Activated naive CD8-positive, alpha-beta T cell treated with anti-CD3 and anti-CD28 coated beads, Interleukin-2, amount 10 ng/mL, durations not matched to agents 7 days and 5 days (primary cell): ENCODE results near the gene ACOT8. TPM values are rescaled to one million over a fixed set of nuclear protein-coding genes. Genes with fewer than 3 reads are reported as not detected.

Experiments used
- ATAC-seq: fragments of 150-1000 bp; cut with Tn5 transposase; one replicate; pipeline ENCODE4 v1.10.0; 2021; ENCODE audit warnings: low read depth, moderate library complexity
- POLR2A ChIA-PET: fragments of 350-600 bp; sonication (Branson Sonifier 250); formaldehyde crosslinking; loops from one replicate; lab custom pipeline; 2021; ENCODE audit warnings: antibody characterized with exemption; lab: Charles Lee
- DNase-seq: peaks from one replicate; pipeline ENCODE4 v3.0.0; 2021
- H3K27ac Mint-ChIP-seq: one replicate; pipeline ENCODE4 v1.8.0; 2022; ENCODE audit warnings: mild to moderate bottlenecking, mixed read lengths
- H3K27me3 Mint-ChIP-seq: one replicate; pipeline ENCODE4 v1.8.0; 2022; ENCODE audit warnings: mild to moderate bottlenecking, moderate library complexity, mixed read lengths
- H3K36me3 Mint-ChIP-seq: one replicate; pipeline ENCODE4 v1.8.0; 2021; ENCODE audit warnings: mild to moderate bottlenecking, mixed read lengths
- H3K4me1 Mint-ChIP-seq: one replicate; pipeline ENCODE4 v1.8.0; 2021; ENCODE audit warnings: mixed read lengths
- H3K4me3 Mint-ChIP-seq: one replicate; pipeline ENCODE4 v1.8.0; 2022; ENCODE audit warnings: mild to moderate bottlenecking, moderate library complexity, mixed read lengths
- H3K9me3 Mint-ChIP-seq: one replicate; pipeline ENCODE4 v1.8.0; 2021; ENCODE audit warnings: mixed read lengths
- total RNA-seq, 2 experiments: library from RNA; stranded (reverse); gene quantifications; one replicate each; pipeline ENCODE4 v1.2.3, GENCODE V29; 2021

The ACOT8 gene
- total RNA-seq, 2 experiments from 2014 or later, result 35.4 to 38.6 TPM

GRCh38 chr20:45893831-45894230, 36.6 kb upstream of the ACOT8 start:
- H3K27me3 Mint-ChIP-seq, result no peaks in the 10 kb centered on the region
- H3K4me1 Mint-ChIP-seq, result peaks cover 25% of the 10 kb centered on the region
- H3K27ac Mint-ChIP-seq, result peak overlapping the region; percentile 9
- POLR2A ChIA-PET, result interaction anchor here (0.7 to 5.5 kb wide), 2 partner anchors 12 to 41 kb away, joined by 3 to 43 read pairs; partner anchors contain the start of gene PCIF1
- peaks cover 1% of the 10 kb centered on the region for H3K36me3 Mint-ChIP-seq
- DNase-seq (no peak), ATAC-seq (no peak)
- H3K4me3 Mint-ChIP-seq, result no peak overlapping the region
- no peaks in the 10 kb centered on the region for H3K9me3 Mint-ChIP-seq

DNA sequence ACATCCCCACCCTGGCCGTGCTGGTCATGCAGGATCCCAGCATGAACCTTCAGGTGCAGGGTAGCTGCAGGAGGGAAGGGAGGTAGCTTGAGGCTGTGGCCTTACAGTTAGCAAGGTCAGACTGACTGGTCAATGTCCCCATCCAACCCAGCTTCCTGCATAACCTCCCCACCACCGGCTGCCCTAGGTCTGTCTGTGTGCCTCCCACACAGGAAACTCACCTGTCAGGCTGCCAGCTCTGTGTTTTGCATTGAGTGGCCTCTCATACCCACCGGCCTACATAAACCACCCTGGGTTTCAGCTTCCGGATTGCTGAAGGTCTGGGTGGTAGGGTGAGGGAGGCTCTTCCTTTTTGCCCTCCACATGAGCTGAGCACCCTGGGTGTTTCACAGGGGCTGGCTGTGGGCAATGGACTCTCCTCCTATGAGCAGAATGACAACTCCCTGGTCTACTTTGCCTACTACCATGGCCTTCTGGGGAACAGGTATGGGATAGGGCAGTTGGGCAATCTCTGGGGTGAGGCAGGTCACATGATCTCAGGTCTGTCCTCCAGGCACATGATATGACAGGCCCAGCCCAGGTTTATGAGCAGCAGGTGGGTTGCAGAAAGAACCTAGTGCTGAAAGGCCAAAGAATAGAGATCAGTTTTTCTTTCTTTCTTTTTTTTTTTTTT, 35.8 kb upstream of the ACOT8 start:
- H3K4me3 Mint-ChIP-seq, result peak overlapping the region; percentile 92
- no peaks in the 10 kb centered on the region for H3K9me3 Mint-ChIP-seq
- no peak for DNase-seq
- no peak for ATAC-seq
- H3K4me1 Mint-ChIP-seq, result peaks cover 26% of the 10 kb centered on the region
- POLR2A ChIA-PET, result interaction anchor here (0.6 to 5.5 kb wide), 7 partner anchors 9 to 922 kb away, joined by 3 to 43 read pairs (median 4); partner anchors contain the start of genes PCIF1 and ZSWIM1
- no peaks in the 10 kb centered on the region for H3K27me3 Mint-ChIP-seq
- peaks cover 1% of the 10 kb centered on the region for H3K36me3 Mint-ChIP-seq
- H3K27ac Mint-ChIP-seq, result peak overlapping the region; percentile 56

DNA sequence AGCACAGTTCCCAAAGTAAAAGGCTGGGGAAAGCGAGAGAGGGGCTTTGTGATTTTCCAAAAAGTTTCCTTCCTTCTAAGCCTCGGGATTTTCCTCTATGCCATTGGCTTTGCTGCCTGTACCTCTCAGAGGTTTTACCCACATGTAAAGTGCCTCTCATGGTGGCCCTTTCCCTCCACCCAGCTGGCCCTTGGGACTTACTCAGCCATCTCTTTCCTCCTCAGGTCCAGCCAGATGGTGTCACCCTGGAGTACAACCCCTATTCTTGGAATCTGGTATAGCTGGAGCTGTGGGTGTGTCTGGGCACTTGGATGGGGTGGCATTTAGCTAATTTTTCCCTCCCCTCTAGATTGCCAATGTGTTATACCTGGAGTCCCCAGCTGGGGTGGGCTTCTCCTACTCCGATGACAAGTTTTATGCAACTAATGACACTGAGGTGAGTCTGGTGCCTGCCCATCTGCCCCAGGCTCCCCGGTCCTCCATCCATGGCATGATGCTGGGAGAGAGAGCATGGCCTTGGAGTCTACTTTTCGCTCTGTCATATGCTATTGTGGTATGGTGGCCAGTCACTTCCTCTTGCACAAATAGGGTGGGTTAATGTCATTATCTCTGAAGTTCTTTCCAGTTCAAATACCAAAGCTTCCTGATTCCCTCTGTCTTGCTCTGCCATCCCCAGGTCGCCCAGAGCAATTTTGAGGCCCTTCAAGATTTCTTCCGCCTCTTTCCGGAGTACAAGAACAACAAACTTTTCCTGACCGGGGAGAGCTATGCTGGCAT, 35.0 kb upstream of the ACOT8 start:
- H3K36me3 Mint-ChIP-seq, result peaks cover 1% of the 10 kb centered on the region
- peak overlapping the region; percentile 74 for H3K27ac Mint-ChIP-seq
- H3K4me3 Mint-ChIP-seq, result peak overlapping the region; percentile 92
- ATAC-seq (no peak), DNase-seq (no peak)
- H3K4me1 Mint-ChIP-seq, result peaks cover 26% of the 10 kb centered on the region
- POLR2A ChIA-PET, result interaction anchor here (1.1 to 5.5 kb wide), 6 partner anchors 10 to 43 kb away, joined by 4 to 43 read pairs (median 8); partner anchors contain the start of genes PCIF1 and ZSWIM1
- H3K9me3 Mint-ChIP-seq, result no peaks in the 10 kb centered on the region
- no peaks in the 10 kb centered on the region for H3K27me3 Mint-ChIP-seq

- no peaks in the 10 kb centered on the region for H3K9me3 Mint-ChIP-seq
- peak; percentile 73 for ATAC-seq
- H3K4me3 Mint-ChIP-seq, result peak within 1 kb of the TSS; percentile 92
These were observed 34.1 kb upstream of the ACOT8 start, which contains the start of the genes CTSA and NEURL2 for GRCh38 chr20:45890985-45891983. CTSA (plus strand) TSS chr20:45891335; CDS start chr20:45891569, 234 bp downstream. NEURL2 (minus strand) TSS chr20:45891208; CDS start chr20:45890991, 217 bp downstream.

GRCh38 chr20:45890077-45890984, 33.1 kb upstream of the ACOT8 start:
- POLR2A ChIA-PET, result interaction anchor here (0.8 to 5.5 kb wide), 12 partner anchors 9 to 83 kb away, joined by 3 to 43 read pairs (median 6); partner anchors contain the start of genes ACOT8, PCIF1, ZSWIM1 and ZSWIM3
- H3K4me1 Mint-ChIP-seq, result peaks cover 32% of the 10 kb centered on the region
- ATAC-seq (peak; percentile 33), DNase-seq (peak; percentile 59)
- peak overlapping the region; percentile 86 for H3K27ac Mint-ChIP-seq
- no peaks in the 10 kb centered on the region for H3K27me3 Mint-ChIP-seq
- peaks cover 1% of the 10 kb centered on the region for H3K36me3 Mint-ChIP-seq
- no peaks in the 10 kb centered on the region for H3K9me3 Mint-ChIP-seq
- H3K4me3 Mint-ChIP-seq, result peak overlapping the region; percentile 92

More at GRCh38 chr20:45890985-45891983, 34.1 kb upstream of the ACOT8 start, which contains the start of the genes CTSA and NEURL2:
- H3K27me3 Mint-ChIP-seq, result no peaks in the 10 kb centered on the region
- H3K27ac Mint-ChIP-seq, result peak within 1 kb of the TSS; percentile 86
- peaks cover 27% of the 10 kb centered on the region for H3K4me1 Mint-ChIP-seq
- peaks cover 1% of the 10 kb centered on the region for H3K36me3 Mint-ChIP-seq
- POLR2A ChIA-PET, result interaction anchor here (0.8 to 5.5 kb wide), 11 partner anchors 10 to 79 kb away, joined by 3 to 43 read pairs (median 5); partner anchors contain the start of genes ACOT8, PCIF1, ZSWIM1 and ZSWIM3
- DNase-seq, result peak; percentile 88

GRCh38 chr20:45888681-45889080, 31.5 kb upstream of the ACOT8 start:
- Mint-ChIP-seq H3K27me3 (no peaks in the 10 kb centered on the region), H3K36me3 (peaks cover 4% of the 10 kb centered on the region), H3K27ac (no peak overlapping the region), H3K4me3 (no peak overlapping the region), H3K4me1 (peaks cover 43% of the 10 kb centered on the region), H3K9me3 (no peaks in the 10 kb centered on the region)
- POLR2A ChIA-PET, result no interaction called here
- DNase-seq (no peak), ATAC-seq (no peak)

- Mint-ChIP-seq H3K4me1 (peaks cover 42% of the 10 kb centered on the region), H3K9me3 (no peaks in the 10 kb centered on the region), H3K4me3 (no peak within 1 kb of the TSS), H3K27ac (no peak within 1 kb of the TSS), H3K36me3 (peaks cover 14% of the 10 kb centered on the region), H3K27me3 (no peaks in the 10 kb centered on the region)
- no peak for DNase-seq
- POLR2A ChIA-PET, result interaction anchor here (0.7 to 1.1 kb wide), 2 partner anchors 14 to 29 kb away, joined by 3 read pairs; no protein-coding TSS in a partner anchor
- ATAC-seq, result no peak
These were observed 30.1 kb upstream of the ACOT8 start, which contains the start of gene SPATA25 for GRCh38 chr20:45887346-45887715. SPATA25 (minus strand) TSS chr20:45887622; CDS start chr20:45887590, 32 bp downstream.

GRCh38 chr20:45886590-45887345, 29.6 kb upstream of the ACOT8 start:
- DNase-seq (no peak), ATAC-seq (no peak)
- no peaks in the 10 kb centered on the region for H3K27me3 Mint-ChIP-seq
- H3K4me3 Mint-ChIP-seq, result no peak overlapping the region
- POLR2A ChIA-PET, result interaction anchor here (0.7 to 3.8 kb wide), 3 partner anchors 14 to 29 kb away, joined by 3 to 15 read pairs (median 3); partner anchors contain the start of genes ACOT8 and ZSWIM3
- no peak overlapping the region for H3K27ac Mint-ChIP-seq
- H3K36me3 Mint-ChIP-seq, result peaks cover 17% of the 10 kb centered on the region
- H3K9me3 Mint-ChIP-seq, result no peaks in the 10 kb centered on the region
- H3K4me1 Mint-ChIP-seq, result peaks cover 42% of the 10 kb centered on the region

DNA sequence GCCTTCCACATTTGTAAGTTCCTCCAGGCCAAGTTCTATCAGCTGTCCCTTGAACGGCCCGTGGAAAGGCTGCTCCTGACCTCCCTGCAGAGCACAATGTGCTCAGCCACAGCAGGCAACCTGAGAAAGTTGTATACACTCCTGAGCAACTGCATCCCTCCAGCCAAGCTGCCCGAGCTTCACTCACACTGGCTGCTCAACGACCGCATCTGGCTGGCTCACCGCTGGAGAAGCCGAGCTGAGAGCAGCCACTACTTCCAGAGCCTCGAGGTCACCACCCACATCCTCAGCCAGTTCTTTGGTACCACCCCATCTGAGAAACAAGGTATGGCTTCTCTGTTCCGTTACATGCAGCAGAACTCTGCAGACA, 25.9 kb upstream of the ACOT8 start:
- POLR2A ChIA-PET, result interaction anchor here (2.6 to 3.8 kb wide), 2 partner anchors 8 to 26 kb away, joined by 15 to 25 read pairs; partner anchors contain the start of genes ACOT8, CTSA, NEURL2 and ZSWIM3
- ATAC-seq, result no peak
- peaks cover 41% of the 10 kb centered on the region for H3K4me1 Mint-ChIP-seq
- no peak for DNase-seq
- H3K27me3 Mint-ChIP-seq, result no peaks in the 10 kb centered on the region
- no peak overlapping the region for H3K4me3 Mint-ChIP-seq
- H3K36me3 Mint-ChIP-seq, result peaks cover 21% of the 10 kb centered on the region
- no peaks in the 10 kb centered on the region for H3K9me3 Mint-ChIP-seq
- H3K27ac Mint-ChIP-seq, result peak overlapping the region; percentile 47

DNA sequence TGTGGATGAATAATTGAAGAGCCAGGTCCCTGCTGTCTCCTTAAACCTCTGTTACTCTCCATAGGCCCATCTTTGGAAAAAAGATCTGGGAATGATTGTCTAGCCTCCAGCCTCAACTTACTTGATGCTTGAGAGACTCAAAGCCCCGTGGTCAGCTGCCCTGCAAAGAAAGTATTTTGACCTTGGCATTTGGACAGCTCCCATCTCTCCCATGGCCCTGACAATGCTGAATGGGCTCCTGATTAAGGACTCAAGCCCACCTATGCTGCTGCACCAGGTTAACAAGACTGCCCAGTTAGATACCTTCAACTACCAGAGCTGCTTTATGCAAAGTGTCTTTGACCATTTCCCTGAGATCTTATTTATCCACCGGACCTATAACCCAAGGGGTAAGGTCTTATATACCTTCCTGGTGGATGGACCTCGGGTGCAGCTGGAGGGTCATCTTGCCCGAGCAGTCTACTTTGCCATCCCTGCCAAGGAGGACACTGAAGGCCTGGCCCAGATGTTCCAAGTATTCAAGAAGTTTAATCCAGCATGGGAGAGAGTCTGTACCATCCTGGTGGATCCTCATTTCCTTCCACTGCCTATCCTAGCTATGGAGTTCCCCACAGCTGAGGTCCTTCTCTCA, 25.4 kb upstream of the ACOT8 start:
- peaks cover 21% of the 10 kb centered on the region for H3K36me3 Mint-ChIP-seq
- DNase-seq, result no peak
- peak overlapping the region; percentile 11 for H3K27ac Mint-ChIP-seq
- H3K9me3 Mint-ChIP-seq, result no peaks in the 10 kb centered on the region
- H3K27me3 Mint-ChIP-seq, result no peaks in the 10 kb centered on the region
- ATAC-seq, result no peak
- POLR2A ChIA-PET, result interaction anchor here (1.0 to 2.6 kb wide), 6 partner anchors 8 to 91 kb away, joined by 3 to 30 read pairs (median 4); partner anchors contain the start of genes CTSA, DNTTIP1, NEURL2 and PCIF1
- H3K4me3 Mint-ChIP-seq, result peak overlapping the region; percentile 41
- H3K4me1 Mint-ChIP-seq, result peaks cover 41% of the 10 kb centered on the region
